ENCODE measurements around the gene SNRPB2.

DNA sequence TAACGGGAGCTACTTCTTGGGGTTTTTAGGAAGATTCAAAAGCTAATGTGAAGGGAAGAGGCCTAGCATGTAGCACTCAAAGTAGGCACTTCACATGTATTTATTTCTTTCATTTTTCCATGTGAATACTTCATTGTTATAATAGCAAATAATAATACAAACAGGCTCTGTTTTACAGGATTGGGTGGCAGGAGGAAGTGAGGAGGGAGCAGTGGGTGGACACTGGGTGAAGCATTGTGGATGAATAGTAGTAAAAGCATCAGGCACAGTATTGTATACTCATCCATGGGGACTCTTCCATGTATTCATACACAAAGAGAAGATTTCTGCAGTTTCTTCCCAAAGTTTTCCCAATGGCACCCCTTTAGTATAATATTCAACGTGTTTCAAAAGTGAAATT is 38.4 kb upstream of the SNRPB2 start:
- TF ChIP-seq, protein P1, sequence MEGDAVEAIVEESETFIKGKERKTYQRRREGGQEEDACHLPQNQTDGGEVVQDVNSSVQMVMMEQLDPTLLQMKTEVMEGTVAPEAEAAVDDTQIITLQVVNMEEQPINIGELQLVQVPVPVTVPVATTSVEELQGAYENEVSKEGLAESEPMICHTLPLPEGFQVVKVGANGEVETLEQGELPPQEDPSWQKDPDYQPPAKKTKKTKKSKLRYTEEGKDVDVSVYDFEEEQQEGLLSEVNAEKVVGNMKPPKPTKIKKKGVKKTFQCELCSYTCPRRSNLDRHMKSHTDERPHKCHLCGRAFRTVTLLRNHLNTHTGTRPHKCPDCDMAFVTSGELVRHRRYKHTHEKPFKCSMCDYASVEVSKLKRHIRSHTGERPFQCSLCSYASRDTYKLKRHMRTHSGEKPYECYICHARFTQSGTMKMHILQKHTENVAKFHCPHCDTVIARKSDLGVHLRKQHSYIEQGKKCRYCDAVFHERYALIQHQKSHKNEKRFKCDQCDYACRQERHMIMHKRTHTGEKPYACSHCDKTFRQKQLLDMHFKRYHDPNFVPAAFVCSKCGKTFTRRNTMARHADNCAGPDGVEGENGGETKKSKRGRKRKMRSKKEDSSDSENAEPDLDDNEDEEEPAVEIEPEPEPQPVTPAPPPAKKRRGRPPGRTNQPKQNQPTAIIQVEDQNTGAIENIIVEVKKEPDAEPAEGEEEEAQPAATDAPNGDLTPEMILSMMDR (conservative IDR thresholded peaks at IDR 0.05): no peak
- TF ChIP-seq ZFX (IDR thresholded peaks at IDR 0.05): no peak

Data from C4-2B (cell line).